Measurements from ENCODE around the gene P2RX1. TPM values are rescaled to one million over a fixed set of nuclear protein-coding genes. Genes with fewer than 3 reads are reported as not detected.

Gene P2RX1
- total and polyA plus RNA-seq, 2 experiments from 2014 or later = 0.31 to 2.2 TPM

DNA sequence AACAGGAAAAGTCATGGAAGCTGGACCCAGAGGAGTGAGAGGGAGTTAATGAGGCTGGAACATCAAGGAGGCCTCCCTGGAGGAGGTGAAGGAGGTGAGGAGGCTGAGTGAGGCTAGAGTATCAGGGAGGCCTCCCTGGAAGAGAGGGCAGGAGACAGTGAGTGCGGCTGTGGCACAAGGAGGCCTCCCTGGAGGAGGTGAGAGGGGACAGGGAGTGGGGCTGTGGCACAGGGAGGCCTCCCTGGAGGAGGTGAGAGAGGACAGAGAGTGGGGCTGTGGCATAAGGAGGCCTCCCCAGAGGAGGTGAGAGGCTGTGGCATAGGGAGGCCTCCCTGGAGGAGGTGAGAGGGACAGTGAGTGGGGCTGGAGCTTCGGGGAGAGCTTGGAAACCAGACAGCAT is 28.9 kb downstream of the P2RX1 start:
- no peak for DNase-seq (ENCODE audit: low spot score)
- Histone ChIP-seq H3K79me2 (replicated peaks; ENCODE audit: insufficient read depth) (0 out of 2 replicates have a peak, but pooled peaks cover 4% of the 10 kb centered on the region), H3F3A (replicated peaks; ENCODE audit: low read depth) (peaks cover 11% of the 10 kb centered on the region; the same call in 1 of the 2 replicates), H3K27me3 (ENCODE audit: insufficient read depth) (no peaks in the 10 kb centered on the region), H3K9me2 (ENCODE audit: insufficient read depth) (no peaks in the 10 kb centered on the region), H3K4me1 (ENCODE audit: insufficient read depth) (peaks cover 22% of the 10 kb centered on the region), H3K27ac (ENCODE audit: low read depth) (no peak overlapping the region), H2AFZ (no peak overlapping the region), H3K4me2 (no peak overlapping the region), H3K4me3 (no peak overlapping the region), H4K20me1 (replicated peaks; ENCODE audit: insufficient read depth) (no peaks in the 10 kb centered on the region; the same call in 1 of the 2 replicates), H3K36me3 (ENCODE audit: insufficient read depth) (no peaks in the 10 kb centered on the region)
- H3K27ac Mint-ChIP-seq = no peak overlapping the region
- no peaks in the 10 kb centered on the region for H3K9me3 Mint-ChIP-seq
- peaks cover 2% of the 10 kb centered on the region; the same call in 1 of the 3 replicates for H3K36me3 Mint-ChIP-seq (ENCODE audit: low read depth)
- peaks cover 36% of the 10 kb centered on the region for H3K4me1 Mint-ChIP-seq
- TF ChIP-seq JUNB (IDR thresholded peaks at IDR 0.05; ENCODE audit: unreplicated experiment) (no peak), EZH2 (IDR thresholded peaks at IDR 0.05; ENCODE audit: low read depth, unreplicated experiment) (no peak), NANOG (IDR thresholded peaks at IDR 0.05; ENCODE audit: borderline replicate concordance) (no peak), ZNF114 (CRISPR knock-in tag; IDR thresholded peaks at IDR 0.05) (no peak), ZNF331 (CRISPR knock-in tag; IDR thresholded peaks at IDR 0.05; ENCODE audit: low read depth) (no peak), POLR2AphosphoS5 (IDR thresholded peaks at IDR 0.05; ENCODE audit: low read depth) (no peak), STAT1 (IDR thresholded peaks at IDR 0.05; ENCODE audit: unreplicated experiment) (no peak), CREB1 (CRISPR knock-in tag; IDR thresholded peaks at IDR 0.05; ENCODE audit: low read depth) (no peak), EZH2phosphoT487 (IDR thresholded peaks at IDR 0.05; ENCODE audit: unreplicated experiment) (no peak)
- TF ChIP-seq, protein P1, sequence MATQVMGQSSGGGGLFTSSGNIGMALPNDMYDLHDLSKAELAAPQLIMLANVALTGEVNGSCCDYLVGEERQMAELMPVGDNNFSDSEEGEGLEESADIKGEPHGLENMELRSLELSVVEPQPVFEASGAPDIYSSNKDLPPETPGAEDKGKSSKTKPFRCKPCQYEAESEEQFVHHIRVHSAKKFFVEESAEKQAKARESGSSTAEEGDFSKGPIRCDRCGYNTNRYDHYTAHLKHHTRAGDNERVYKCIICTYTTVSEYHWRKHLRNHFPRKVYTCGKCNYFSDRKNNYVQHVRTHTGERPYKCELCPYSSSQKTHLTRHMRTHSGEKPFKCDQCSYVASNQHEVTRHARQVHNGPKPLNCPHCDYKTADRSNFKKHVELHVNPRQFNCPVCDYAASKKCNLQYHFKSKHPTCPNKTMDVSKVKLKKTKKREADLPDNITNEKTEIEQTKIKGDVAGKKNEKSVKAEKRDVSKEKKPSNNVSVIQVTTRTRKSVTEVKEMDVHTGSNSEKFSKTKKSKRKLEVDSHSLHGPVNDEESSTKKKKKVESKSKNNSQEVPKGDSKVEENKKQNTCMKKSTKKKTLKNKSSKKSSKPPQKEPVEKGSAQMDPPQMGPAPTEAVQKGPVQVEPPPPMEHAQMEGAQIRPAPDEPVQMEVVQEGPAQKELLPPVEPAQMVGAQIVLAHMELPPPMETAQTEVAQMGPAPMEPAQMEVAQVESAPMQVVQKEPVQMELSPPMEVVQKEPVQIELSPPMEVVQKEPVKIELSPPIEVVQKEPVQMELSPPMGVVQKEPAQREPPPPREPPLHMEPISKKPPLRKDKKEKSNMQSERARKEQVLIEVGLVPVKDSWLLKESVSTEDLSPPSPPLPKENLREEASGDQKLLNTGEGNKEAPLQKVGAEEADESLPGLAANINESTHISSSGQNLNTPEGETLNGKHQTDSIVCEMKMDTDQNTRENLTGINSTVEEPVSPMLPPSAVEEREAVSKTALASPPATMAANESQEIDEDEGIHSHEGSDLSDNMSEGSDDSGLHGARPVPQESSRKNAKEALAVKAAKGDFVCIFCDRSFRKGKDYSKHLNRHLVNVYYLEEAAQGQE (IDR thresholded peaks at IDR 0.05; ENCODE audit: unreplicated experiment) = no peak
- TF ChIP-seq, protein P2, sequence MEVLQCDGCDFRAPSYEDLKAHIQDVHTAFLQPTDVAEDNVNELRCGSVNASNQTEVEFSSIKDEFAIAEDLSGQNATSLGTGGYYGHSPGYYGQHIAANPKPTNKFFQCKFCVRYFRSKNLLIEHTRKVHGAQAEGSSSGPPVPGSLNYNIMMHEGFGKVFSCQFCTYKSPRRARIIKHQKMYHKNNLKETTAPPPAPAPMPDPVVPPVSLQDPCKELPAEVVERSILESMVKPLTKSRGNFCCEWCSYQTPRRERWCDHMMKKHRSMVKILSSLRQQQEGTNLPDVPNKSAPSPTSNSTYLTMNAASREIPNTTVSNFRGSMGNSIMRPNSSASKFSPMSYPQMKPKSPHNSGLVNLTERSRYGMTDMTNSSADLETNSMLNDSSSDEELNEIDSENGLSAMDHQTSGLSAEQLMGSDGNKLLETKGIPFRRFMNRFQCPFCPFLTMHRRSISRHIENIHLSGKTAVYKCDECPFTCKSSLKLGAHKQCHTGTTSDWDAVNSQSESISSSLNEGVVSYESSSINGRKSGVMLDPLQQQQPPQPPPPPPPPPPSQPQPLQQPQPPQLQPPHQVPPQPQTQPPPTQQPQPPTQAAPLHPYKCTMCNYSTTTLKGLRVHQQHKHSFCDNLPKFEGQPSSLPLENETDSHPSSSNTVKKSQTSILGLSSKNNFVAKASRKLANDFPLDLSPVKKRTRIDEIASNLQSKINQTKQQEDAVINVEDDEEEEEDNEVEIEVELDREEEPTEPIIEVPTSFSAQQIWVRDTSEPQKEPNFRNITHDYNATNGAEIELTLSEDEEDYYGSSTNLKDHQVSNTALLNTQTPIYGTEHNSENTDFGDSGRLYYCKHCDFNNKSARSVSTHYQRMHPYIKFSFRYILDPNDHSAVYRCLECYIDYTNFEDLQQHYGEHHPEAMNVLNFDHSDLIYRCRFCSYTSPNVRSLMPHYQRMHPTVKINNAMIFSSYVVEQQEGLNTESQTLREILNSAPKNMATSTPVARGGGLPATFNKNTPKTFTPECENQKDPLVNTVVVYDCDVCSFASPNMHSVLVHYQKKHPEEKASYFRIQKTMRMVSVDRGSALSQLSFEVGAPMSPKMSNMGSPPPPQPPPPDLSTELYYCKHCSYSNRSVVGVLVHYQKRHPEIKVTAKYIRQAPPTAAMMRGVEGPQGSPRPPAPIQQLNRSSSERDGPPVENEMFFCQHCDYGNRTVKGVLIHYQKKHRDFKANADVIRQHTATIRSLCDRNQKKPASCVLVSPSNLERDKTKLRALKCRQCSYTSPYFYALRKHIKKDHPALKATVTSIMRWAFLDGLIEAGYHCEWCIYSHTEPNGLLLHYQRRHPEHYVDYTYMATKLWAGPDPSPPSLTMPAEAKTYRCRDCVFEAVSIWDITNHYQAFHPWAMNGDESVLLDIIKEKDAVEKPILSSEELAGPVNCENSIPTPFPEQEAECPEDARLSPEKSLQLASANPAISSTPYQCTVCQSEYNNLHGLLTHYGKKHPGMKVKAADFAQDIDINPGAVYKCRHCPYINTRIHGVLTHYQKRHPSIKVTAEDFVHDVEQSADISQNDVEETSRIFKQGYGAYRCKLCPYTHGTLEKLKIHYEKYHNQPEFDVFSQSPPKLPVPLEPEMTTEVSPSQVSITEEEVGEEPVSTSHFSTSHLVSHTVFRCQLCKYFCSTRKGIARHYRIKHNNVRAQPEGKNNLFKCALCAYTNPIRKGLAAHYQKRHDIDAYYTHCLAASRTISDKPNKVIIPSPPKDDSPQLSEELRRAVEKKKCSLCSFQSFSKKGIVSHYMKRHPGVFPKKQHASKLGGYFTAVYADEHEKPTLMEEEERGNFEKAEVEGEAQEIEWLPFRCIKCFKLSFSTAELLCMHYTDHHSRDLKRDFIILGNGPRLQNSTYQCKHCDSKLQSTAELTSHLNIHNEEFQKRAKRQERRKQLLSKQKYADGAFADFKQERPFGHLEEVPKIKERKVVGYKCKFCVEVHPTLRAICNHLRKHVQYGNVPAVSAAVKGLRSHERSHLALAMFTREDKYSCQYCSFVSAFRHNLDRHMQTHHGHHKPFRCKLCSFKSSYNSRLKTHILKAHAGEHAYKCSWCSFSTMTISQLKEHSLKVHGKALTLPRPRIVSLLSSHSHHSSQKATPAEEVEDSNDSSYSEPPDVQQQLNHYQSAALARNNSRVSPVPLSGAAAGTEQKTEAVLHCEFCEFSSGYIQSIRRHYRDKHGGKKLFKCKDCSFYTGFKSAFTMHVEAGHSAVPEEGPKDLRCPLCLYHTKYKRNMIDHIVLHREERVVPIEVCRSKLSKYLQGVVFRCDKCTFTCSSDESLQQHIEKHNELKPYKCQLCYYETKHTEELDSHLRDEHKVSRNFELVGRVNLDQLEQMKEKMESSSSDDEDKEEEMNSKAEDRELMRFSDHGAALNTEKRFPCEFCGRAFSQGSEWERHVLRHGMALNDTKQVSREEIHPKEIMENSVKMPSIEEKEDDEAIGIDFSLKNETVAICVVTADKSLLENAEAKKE (CRISPR knock-in tag; IDR thresholded peaks at IDR 0.05) = no peak
- TF ChIP-seq, protein P3, sequence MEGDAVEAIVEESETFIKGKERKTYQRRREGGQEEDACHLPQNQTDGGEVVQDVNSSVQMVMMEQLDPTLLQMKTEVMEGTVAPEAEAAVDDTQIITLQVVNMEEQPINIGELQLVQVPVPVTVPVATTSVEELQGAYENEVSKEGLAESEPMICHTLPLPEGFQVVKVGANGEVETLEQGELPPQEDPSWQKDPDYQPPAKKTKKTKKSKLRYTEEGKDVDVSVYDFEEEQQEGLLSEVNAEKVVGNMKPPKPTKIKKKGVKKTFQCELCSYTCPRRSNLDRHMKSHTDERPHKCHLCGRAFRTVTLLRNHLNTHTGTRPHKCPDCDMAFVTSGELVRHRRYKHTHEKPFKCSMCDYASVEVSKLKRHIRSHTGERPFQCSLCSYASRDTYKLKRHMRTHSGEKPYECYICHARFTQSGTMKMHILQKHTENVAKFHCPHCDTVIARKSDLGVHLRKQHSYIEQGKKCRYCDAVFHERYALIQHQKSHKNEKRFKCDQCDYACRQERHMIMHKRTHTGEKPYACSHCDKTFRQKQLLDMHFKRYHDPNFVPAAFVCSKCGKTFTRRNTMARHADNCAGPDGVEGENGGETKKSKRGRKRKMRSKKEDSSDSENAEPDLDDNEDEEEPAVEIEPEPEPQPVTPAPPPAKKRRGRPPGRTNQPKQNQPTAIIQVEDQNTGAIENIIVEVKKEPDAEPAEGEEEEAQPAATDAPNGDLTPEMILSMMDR (conservative IDR thresholded peaks at IDR 0.05; ENCODE audit: low read depth in 2 of 2) = no peak
- TF ChIP-seq, protein P4, sequence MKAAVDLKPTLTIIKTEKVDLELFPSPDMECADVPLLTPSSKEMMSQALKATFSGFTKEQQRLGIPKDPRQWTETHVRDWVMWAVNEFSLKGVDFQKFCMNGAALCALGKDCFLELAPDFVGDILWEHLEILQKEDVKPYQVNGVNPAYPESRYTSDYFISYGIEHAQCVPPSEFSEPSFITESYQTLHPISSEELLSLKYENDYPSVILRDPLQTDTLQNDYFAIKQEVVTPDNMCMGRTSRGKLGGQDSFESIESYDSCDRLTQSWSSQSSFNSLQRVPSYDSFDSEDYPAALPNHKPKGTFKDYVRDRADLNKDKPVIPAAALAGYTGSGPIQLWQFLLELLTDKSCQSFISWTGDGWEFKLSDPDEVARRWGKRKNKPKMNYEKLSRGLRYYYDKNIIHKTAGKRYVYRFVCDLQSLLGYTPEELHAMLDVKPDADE (IDR thresholded peaks at IDR 0.05) = no peak
- no peak overlapping the region for H3K4me3 Mint-ChIP-seq
- no peak for ATAC-seq
- H3K27me3 Mint-ChIP-seq (ENCODE audit: insufficient read depth, low read depth, poor library complexity) = peaks cover 15% of the 10 kb centered on the region
